ENCODE measurements around the gene PPP1R13B. TPM values are rescaled to one million over a fixed set of nuclear protein-coding genes. Genes with fewer than 3 reads are reported as not detected.
A peak's percentile ranks its signal among the peaks of the same experiment; 100 is the strongest.

The PPP1R13B gene
- total RNA-seq, 2 experiments from 2014 or later = 11.6 to 12.0 TPM

DNA sequence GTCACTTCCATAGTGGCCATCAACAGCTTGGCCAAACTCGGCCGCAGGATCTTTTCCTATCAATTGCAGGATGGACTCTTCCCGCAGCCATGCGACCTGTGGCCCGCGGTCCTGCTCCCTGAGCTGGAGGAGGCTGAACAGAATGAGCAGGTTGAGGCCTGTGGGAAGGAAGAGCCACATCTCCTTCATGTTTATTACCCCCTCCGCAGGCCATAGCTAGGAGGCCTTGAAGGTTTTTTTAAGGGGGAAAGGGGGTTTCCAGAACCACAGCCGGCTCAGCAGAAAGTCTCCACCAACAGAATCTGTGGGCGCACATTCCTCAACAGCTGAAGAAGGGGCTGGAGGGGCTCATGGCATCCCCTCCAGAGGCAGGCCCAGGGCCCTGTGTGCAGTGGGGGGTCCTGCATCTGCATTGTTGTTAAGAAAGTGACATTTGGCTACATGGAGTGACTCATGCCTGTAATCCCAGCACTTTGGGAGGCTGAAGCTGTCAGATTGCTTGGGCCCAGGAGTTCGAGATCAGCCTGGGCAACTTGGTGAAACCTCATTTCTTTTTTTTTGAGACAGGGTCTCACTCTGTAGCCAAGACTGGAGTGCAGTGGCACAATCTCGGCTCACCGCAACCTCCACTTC, 25.2 kb upstream of the PPP1R13B start:
- H3K4me3 Mint-ChIP-seq = peak overlapping the region; percentile 78
- peaks cover 16% of the 10 kb centered on the region for H3K4me1 Mint-ChIP-seq
- DNase-seq = no peak
- ChIA-PET POLR2A (no interaction called here), CTCF (no interaction called here)
- peak overlapping the region; percentile 91 for H3K27ac Mint-ChIP-seq
- no peaks in the 10 kb centered on the region for H3K27me3 Mint-ChIP-seq
- H3K36me3 Mint-ChIP-seq (ENCODE audit: low read depth) = no peaks in the 10 kb centered on the region
- no peaks in the 10 kb centered on the region for H3K9me3 Mint-ChIP-seq

DNA sequence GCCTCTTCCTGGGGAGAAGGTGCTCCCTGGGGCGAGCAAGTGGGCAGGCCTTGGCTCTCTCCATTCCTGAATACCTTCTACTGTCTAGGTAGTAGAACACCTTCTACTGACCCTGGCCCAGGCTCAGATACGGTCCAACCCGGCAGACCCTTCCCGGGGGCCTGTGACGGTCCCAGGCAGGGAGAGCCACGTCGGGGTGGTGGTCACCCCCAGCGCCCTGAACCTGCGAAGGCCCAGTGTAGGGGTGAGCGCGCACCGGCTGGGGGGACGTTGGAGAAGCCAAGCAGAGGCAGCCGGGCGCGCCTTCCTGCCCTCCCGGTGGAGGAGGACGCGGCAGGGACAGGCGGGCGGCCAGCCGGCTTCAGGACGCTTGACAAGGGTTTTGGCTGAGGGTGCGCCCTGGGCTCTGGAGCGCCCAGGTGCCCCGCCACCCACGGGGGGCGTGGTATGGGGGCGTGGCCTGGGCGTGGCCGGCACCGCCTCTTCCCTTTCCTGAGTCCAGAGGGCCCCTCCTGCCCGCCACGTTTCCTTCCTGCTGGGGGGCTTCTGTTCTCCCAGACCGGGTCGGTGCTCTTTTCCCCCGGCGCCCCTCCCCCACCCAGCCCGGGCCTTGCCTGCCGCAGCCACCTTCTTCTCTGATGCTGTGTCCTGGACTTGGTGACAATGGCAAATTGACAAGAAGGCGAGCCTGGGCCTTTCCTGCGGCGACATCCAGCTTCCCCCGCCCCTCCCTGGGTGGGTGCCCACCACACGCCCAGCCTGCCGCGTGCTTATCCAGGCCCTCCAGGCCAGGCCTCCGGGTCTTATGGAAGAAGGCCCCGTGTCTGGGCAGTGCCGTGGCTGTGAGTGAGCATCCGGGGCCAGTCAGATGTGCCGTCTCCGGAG, 24.5 kb upstream of the PPP1R13B start:
- Mint-ChIP-seq H3K9me3 (no peaks in the 10 kb centered on the region), H3K4me1 (peaks cover 16% of the 10 kb centered on the region), H3K27me3 (no peaks in the 10 kb centered on the region), H3K4me3 (peak overlapping the region; percentile 78), H3K36me3 (ENCODE audit: low read depth) (no peaks in the 10 kb centered on the region), H3K27ac (peak overlapping the region; percentile 91)
- DNase-seq = peak; percentile 69
- ChIA-PET POLR2A (no interaction called here), CTCF (no interaction called here)

DNA sequence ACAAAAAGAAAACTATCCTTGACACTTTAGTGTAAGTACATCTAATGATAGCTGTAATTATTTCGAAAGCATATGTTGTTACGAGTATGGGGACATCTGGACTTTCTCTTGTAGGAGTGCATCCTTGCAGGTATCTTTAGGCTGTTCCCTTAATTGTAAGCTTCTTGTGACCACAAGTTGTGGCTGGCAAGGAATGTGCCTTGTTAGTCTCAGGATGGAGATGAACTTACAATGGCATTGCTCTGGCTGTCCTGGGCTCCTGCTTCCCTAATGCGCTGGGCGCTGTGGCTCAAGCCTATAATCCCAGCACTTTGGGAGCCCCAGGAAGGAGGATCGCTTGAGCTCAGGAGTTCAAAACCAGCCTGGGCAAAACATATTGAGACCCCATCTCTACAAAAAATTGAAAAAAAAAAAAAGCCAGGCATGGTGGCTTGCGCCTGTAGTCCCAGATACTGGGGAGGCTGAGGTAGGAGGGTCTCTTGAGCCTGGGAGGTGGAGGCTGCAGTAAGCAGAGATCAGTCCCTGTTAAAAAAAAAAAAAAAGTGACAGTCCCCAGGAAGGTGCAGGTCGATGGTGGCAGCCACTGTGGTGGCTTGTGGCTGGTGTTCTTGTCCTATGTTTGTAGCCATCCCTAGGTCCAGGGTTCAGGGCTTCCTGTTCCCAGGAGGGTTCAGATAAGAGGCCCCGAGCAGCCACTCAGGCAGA, 23.7 kb upstream of the PPP1R13B start:
- H3K36me3 Mint-ChIP-seq (ENCODE audit: low read depth) = no peaks in the 10 kb centered on the region
- H3K4me1 Mint-ChIP-seq = peaks cover 16% of the 10 kb centered on the region
- H3K4me3 Mint-ChIP-seq = peak overlapping the region; percentile 49
- no peaks in the 10 kb centered on the region for H3K27me3 Mint-ChIP-seq
- H3K9me3 Mint-ChIP-seq = no peaks in the 10 kb centered on the region
- H3K27ac Mint-ChIP-seq = no peak overlapping the region
- ChIA-PET POLR2A (no interaction called here), CTCF (interaction anchor here (0.8 kb wide), 1 partner anchor 30 kb away, joined by 3 read pairs; no protein-coding TSS in a partner anchor)
- DNase-seq = no peak

DNA sequence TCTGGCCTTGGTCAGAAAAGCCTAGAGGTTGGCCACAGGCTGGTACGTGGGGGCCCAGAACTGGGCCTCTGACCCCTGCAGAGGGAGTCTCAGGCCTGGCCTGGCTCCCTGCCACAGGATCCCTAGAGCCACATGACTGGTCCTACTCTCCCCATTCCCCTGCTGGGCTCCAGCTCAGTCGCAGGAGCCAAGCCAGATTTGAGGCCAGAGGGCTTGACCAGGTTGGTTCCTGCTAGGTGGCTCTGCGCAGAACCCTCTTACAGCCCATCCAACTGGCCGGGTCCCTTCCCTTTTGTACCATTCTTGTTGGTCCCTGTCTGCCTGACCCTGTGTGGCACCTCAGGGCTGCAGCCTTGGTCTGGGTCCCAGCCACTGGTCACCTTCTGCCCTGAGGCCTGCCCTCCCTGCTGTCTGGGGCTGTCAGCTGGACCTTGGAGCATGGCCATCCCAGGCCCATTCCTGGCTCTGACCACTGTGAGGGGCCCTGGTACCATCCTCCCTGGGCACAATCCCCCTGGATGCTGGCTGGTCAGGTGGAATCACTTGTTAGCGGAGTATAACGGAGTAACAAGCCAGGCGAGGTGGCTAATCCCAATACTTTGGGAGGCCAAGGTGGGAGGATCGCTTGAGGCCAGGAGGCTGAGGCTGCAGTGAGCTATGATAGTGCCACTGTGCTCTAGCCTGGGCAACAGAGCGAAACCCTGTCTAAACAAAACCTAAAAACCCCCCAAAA, 22.9 kb upstream of the PPP1R13B start:
- no peaks in the 10 kb centered on the region for H3K9me3 Mint-ChIP-seq

DNA sequence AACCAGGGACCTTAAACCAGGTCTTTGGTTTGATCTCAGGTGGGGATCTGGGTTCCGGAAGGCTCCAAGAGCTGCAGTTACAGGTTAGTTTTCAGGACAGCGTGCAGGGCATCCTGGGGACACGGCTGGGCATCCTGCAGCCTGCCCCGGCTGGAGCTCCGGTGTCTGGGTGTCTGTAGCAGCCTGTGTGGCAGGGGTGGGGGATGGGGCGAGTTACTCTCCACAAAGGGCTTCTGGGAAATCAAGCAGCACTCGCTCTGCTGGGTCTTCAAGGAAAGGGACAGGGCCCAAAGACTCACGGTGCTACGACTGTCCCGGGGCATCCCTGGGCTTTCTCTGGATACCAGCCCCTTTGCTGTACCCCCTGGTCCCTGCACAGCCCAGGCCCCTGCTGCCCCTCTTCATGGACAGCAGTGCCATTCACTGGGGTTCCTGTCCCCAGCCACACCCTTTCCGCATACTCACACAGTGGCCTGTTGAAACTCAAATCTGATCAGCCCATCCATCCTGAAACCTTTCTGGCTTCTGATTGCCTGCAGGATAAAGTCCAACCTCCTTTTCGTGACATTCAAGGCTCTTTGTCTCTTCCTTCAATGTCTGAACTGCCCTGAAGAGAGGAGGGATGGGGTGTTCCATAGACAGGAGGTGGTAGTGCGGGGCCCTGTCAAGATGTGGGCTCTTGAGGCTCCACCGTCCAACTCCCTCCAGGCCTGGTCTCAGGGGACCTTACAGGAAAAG, 22.2 kb upstream of the PPP1R13B start:
- ChIA-PET CTCF (interaction anchor here (0.7 kb wide), 1 partner anchor 8 kb away, joined by 4 read pairs; no protein-coding TSS in a partner anchor), POLR2A (no interaction called here)
- DNase-seq = no peak
- Mint-ChIP-seq H3K9me3 (no peaks in the 10 kb centered on the region), H3K4me1 (peaks cover 11% of the 10 kb centered on the region), H3K36me3 (ENCODE audit: low read depth) (no peaks in the 10 kb centered on the region), H3K4me3 (no peak overlapping the region), H3K27ac (no peak overlapping the region), H3K27me3 (no peaks in the 10 kb centered on the region)

More for the DNA sequence above, 22.9 kb upstream of the PPP1R13B start:
- H3K36me3 Mint-ChIP-seq (ENCODE audit: low read depth) = no peaks in the 10 kb centered on the region
- DNase-seq = no peak
- peaks cover 16% of the 10 kb centered on the region for H3K4me1 Mint-ChIP-seq
- CTCF ChIA-PET = interaction anchor here (0.8 kb wide), 1 partner anchor 30 kb away, joined by 3 read pairs; no protein-coding TSS in a partner anchor
- H3K4me3 Mint-ChIP-seq = no peak overlapping the region
- H3K27ac Mint-ChIP-seq = peak overlapping the region; percentile 41
- no peaks in the 10 kb centered on the region for H3K27me3 Mint-ChIP-seq
- POLR2A ChIA-PET = no interaction called here

DNA sequence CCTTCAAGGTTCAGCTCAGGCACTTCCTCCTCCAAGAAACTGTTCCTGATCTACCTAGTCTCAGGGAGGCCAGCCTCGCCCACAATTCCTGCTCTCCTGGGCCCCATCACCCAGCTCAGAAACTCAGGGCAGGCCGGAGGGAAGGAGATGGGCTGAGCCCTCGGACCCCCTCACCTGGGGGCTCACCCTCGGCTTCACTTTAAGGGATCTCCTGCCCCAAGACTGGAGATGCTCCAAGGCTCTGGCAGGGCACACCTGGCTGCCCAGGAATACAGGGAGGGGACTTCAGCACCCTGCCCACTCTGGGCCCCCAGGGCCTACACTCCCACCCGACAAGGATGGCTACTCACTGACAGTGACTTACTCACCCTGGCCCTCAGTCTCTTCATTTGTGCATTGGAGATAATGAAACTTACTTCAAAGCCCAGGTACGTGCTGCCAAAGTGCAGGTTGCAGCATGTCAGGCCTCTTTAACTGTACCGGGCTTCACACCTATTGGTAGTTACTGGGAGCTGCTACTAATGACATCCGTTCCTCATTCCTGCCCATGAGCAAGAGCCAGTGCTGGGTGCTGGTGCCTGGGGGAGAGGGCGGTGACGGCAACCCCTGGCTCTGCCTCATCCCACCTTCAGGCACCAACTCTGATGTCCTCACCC, 21.0 kb upstream of the PPP1R13B start:
- no peak for DNase-seq
- Mint-ChIP-seq H3K36me3 (ENCODE audit: low read depth) (no peaks in the 10 kb centered on the region), H3K4me1 (peaks cover 11% of the 10 kb centered on the region), H3K4me3 (no peak overlapping the region), H3K27ac (no peak overlapping the region), H3K27me3 (no peaks in the 10 kb centered on the region), H3K9me3 (no peaks in the 10 kb centered on the region)
- ChIA-PET POLR2A (no interaction called here), CTCF (no interaction called here)

DNA sequence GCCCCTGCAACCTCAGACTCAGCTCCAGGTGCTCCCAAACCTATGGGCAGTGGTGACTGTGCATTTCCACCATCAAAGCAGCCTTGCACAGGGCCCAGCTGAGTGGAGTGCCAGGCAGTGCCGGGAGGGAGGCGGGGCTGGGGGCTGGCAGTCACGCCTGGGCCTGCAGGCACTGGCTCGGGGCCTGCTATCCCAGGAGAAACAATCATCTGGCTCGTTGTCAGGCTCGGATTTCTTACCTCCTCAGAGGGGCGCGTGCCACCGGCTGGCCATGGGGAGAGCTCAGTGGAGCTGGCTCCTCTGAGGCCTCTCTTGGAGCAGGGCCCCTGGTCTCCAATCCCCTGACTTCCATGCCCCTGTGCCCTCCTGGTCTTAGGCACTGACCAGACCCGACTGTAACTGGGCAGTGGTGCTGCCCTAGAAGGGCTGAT, 20.2 kb upstream of the PPP1R13B start:
- ChIA-PET POLR2A (no interaction called here), CTCF (interaction anchor here (0.8 to 1.0 kb wide), 2 partner anchors 10 to 17 kb away, joined by 3 read pairs; no protein-coding TSS in a partner anchor)
- H3K27me3 Mint-ChIP-seq = no peaks in the 10 kb centered on the region
- H3K27ac Mint-ChIP-seq = no peak overlapping the region
- H3K4me1 Mint-ChIP-seq = peaks cover 8% of the 10 kb centered on the region
- no peaks in the 10 kb centered on the region for H3K36me3 Mint-ChIP-seq (ENCODE audit: low read depth)
- no peak overlapping the region for H3K4me3 Mint-ChIP-seq
- DNase-seq = no peak
- H3K9me3 Mint-ChIP-seq = no peaks in the 10 kb centered on the region

DNA sequence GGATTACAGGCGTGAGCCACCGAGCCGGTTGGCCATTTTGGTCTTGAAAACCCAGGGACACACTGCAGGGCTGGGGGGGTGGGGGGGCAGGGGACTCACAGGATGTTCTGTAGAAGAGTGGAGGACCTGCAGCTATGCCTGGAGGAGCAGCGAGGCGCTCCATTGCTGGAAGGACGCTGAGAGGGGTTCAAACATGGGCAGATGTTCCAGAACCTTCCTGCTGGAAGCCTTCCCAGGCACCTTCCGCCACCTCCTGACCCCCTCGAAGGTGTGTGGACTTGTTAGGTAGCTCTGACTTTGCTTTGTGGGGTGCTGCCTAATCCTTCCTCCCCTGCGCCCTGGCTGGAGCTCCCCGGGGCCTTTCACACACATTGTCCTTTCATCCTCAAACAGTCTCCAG, 19.6 kb upstream of the PPP1R13B start:
- ChIA-PET POLR2A (no interaction called here), CTCF (interaction anchor here (0.8 to 1.0 kb wide), 2 partner anchors 10 to 17 kb away, joined by 3 read pairs; no protein-coding TSS in a partner anchor)
- H3K27ac Mint-ChIP-seq = no peak overlapping the region
- H3K27me3 Mint-ChIP-seq = no peaks in the 10 kb centered on the region
- no peak overlapping the region for H3K4me3 Mint-ChIP-seq
- H3K9me3 Mint-ChIP-seq = no peaks in the 10 kb centered on the region
- H3K36me3 Mint-ChIP-seq (ENCODE audit: low read depth) = no peaks in the 10 kb centered on the region
- H3K4me1 Mint-ChIP-seq = peaks cover 5% of the 10 kb centered on the region
- DNase-seq = no peak

DNA sequence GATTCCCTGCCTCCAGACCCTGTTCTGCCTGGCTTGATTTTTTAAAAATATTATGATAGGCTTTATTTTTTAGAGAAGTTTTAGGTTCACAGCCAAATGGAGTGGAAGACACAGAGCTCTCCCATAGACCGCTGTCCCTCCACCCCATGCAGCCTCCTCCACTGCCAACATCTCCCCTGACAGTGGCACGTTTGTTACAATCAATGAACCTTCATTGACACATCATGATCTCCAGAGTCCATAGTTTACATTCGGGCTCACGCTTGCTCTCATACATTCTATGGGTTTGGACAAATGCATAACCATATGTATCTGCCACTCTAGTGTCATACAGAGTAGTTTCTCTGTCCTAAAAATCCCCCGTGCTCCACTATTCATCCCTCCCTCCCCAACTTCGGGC, 15.9 kb upstream of the PPP1R13B start:
- DNase-seq = no peak

DNA sequence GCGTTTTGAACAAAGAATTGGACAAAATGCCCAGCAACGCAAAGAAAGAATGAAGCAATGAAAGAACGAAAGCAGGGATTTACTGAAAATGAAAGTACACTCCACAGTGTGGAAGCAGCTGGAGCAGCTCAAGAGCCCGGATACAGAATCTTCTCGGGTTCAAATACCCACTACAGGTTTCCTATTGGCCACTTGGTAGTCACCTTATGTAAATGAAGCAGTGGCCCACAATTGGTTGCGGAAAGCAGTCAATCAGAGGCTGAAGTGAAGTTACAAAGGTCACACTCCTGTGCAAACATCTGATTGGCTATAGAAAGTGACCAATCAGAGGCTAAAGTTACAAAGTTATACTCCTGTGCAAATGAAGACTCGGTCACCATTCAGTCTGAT, 15.0 kb upstream of the PPP1R13B start:
- no peaks in the 10 kb centered on the region for H3K4me1 Mint-ChIP-seq
- POLR2A ChIA-PET = no interaction called here
- no peak for DNase-seq
- H3K4me3 Mint-ChIP-seq = no peak overlapping the region
- H3K27ac Mint-ChIP-seq = no peak overlapping the region
- H3K9me3 Mint-ChIP-seq = no peaks in the 10 kb centered on the region
- H3K36me3 Mint-ChIP-seq (ENCODE audit: low read depth) = no peaks in the 10 kb centered on the region
- no peaks in the 10 kb centered on the region for H3K27me3 Mint-ChIP-seq
- CTCF ChIA-PET = no interaction called here

More for the DNA sequence above, 15.9 kb upstream of the PPP1R13B start:
- Mint-ChIP-seq H3K27me3 (no peaks in the 10 kb centered on the region), H3K36me3 (ENCODE audit: low read depth) (no peaks in the 10 kb centered on the region), H3K4me1 (no peaks in the 10 kb centered on the region), H3K9me3 (no peaks in the 10 kb centered on the region), H3K27ac (no peak overlapping the region), H3K4me3 (no peak overlapping the region)
- ChIA-PET POLR2A (no interaction called here), CTCF (no interaction called here)

DNA sequence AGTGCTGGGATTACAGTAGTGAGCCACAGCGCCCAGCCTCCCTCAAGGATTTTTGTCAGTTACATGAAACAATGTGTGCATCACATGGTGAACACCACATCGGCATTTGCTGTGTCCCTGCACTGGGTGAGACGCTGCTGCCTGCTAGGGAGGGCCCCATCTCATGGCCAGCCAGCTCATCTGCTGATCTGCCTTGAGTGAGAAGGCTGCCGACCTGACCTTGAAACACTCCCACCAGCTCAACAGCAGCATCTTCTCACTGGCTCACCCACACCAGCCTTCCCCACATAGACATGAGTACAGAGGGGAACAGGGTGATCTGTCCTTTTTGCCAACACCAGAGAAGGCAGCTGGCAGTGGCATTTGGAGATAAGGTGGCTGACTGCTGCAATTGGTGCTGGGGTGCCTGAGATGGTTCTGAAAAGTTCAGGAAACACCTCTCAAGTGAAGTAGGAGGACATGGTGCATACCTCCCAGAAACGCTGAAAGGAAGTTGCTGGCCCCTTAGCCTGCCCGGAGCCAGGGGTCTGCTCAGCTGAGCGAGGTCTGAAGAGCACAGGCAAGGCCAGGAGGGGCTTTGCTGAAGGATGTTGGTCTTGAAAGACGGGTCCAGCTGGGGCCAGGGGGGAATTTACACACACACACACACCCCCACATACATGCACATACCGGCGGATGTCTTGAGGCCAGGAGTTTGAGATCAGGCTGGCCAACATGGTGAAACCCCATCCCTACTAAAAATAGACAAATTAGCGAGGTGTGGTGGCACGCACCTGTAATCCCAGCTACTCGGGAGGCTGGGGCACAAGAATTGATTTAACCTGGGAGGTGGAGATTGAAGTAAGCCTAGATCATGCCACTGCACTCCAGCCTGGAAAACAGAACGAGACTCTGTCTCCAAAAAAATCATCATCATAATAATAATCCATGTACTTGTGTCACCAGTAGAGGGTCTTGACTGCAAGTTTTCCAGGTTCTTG, 14.3 kb upstream of the PPP1R13B start:
- no peak overlapping the region for H3K4me3 Mint-ChIP-seq
- H3K27me3 Mint-ChIP-seq = no peaks in the 10 kb centered on the region
- no peaks in the 10 kb centered on the region for H3K4me1 Mint-ChIP-seq
- no peaks in the 10 kb centered on the region for H3K9me3 Mint-ChIP-seq
- no peaks in the 10 kb centered on the region for H3K36me3 Mint-ChIP-seq (ENCODE audit: low read depth)
- POLR2A ChIA-PET = no interaction called here
- DNase-seq = no peak
- CTCF ChIA-PET = no interaction called here
- H3K27ac Mint-ChIP-seq = no peak overlapping the region

Data from activated CD4-positive, alpha-beta T cell treated with anti-CD3 and anti-CD28 coated beads, Interleukin-2, amount 10 ng/mL, durations not matched to agents 7 days and 5 days (primary cell).